Measurements from ENCODE around the gene FMN1. TPM values are rescaled to one million over a fixed set of nuclear protein-coding genes. Genes with fewer than 3 reads are reported as not detected.

Gene FMN1
- total and polyA plus RNA-seq, 7 experiments from 2014 or later: 0.02 to 32.2 (median 1.0) TPM; not detected in 1

DNA sequence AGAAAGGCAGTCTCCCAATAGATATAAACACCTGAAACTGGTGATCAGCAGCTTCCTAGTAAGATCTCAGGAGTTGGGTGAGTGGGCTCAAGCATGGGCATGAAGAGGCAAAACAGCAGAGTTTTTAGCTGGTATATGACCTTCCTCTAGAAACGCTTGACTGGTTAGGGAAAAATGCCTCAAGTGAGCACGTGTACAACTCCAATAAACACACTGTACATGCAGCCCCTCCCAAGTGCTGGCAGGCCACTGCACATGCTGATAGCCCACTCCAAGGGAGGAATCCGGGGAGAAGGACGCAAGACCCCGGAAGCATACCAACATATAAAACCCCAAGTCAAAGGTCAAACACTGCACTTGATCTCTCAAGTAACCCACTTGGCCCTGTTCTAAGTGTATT, 143.0 kb downstream of the FMN1 start:
- H3K4me1 Mint-ChIP-seq: peaks cover 0 to 52% (median 12%) of the 10 kb centered on the region in 7 donors
- intact Hi-C loops (cut with micrococcal nuclease): no loop called here
- no peak overlapping the region for H3K27ac ChIP-seq (ENCODE audit: low read depth, low read length)
- POLR2A ChIA-PET: no interaction called here
- no peak overlapping the region for H3K4me3 Mint-ChIP-seq
- peaks cover 0 to 5% (median 0%) of the 10 kb centered on the region in 3 experiments for H3K9me3 ChIP-seq (ENCODE audit: control insufficient read depth in 2 of 3, low read length in 3 of 3)
- peaks cover 0 to 34% (median 6%) of the 10 kb centered on the region in 5 donors for H3K36me3 Mint-ChIP-seq
- DNase-seq: no peak
- ATAC-seq: no peak
- no peaks in the 10 kb centered on the region for H3K36me3 ChIP-seq (ENCODE audit: control insufficient read depth in 2 of 3, insufficient read depth in 3 of 3, low read length in 3 of 3)
- H3K27me3 ChIP-seq (ENCODE audit: control insufficient read depth in 2 of 2, insufficient read depth in 2 of 2, low read length in 2 of 2): no peaks in the 10 kb centered on the region
- peaks cover 0 to 15% (median 7%) of the 10 kb centered on the region in 11 donors for H3K9me3 Mint-ChIP-seq
- H3K27me3 Mint-ChIP-seq: peaks cover 0 to 3% (median 0%) of the 10 kb centered on the region in 5 donors
- no peak overlapping the region for H3K27ac Mint-ChIP-seq
- no peak overlapping the region for H3K4me3 ChIP-seq (ENCODE audit: low read length)
- H3K4me1 ChIP-seq (ENCODE audit: control insufficient read depth in 2 of 2, insufficient read depth in 2 of 2, low read length in 2 of 2): peaks cover 0 to 4% of the 10 kb centered on the region in 2 donors
- CTCF ChIA-PET: no interaction called here

DNA sequence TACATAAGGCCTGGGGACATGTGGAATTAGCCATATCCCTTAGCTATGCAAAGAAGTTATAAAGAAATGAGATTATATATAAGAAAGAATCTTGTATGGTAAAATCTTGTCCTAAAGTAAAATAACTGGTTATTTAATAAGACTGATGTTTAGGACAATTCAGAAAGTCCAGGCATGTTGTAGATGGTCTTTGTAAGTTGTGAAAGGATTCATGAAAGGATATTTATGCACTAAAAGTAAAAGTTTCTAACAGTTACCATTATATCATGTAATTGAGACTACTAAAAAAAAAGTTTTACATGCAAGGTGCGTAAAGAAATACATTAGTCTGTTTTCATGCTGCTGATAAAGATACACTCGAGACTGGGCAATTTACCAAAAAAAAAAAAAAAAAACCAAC, 146.3 kb downstream of the FMN1 start:
- Mint-ChIP-seq H3K4me3 (peak overlapping the region in 1 of 10 donors; percentile 50), H3K4me1 (peaks cover 0 to 35% (median 13%) of the 10 kb centered on the region in 7 donors), H3K36me3 (peaks cover 0 to 27% (median 10%) of the 10 kb centered on the region in 5 donors), H3K9me3 (peaks cover 3 to 18% (median 8%) of the 10 kb centered on the region in 11 donors), H3K27me3 (peaks cover 0 to 3% (median 0%) of the 10 kb centered on the region in 5 donors), H3K27ac (peak overlapping the region in 3 of 9 donors; percentile 29 to 95 (median 68))
- ChIA-PET CTCF (no interaction called here), POLR2A (no interaction called here)
- Histone ChIP-seq H3K27ac (ENCODE audit: low read depth, low read length) (no peak overlapping the region), H3K4me1 (ENCODE audit: control insufficient read depth in 2 of 2, insufficient read depth in 2 of 2, low read length in 2 of 2) (peaks cover 0 to 4% of the 10 kb centered on the region in 2 donors), H3K27me3 (ENCODE audit: control insufficient read depth in 2 of 2, insufficient read depth in 2 of 2, low read length in 2 of 2) (no peaks in the 10 kb centered on the region), H3K9me3 (ENCODE audit: control insufficient read depth in 2 of 3, low read length in 3 of 3) (peaks cover 0 to 15% (median 0%) of the 10 kb centered on the region in 3 experiments), H3K36me3 (ENCODE audit: control insufficient read depth in 2 of 3, insufficient read depth in 3 of 3, low read length in 3 of 3) (no peaks in the 10 kb centered on the region), H3K4me3 (ENCODE audit: low read length) (no peak overlapping the region)
- ATAC-seq (no peak), DNase-seq (no peak)
- intact Hi-C loops (cut with micrococcal nuclease): no loop called here

DNA sequence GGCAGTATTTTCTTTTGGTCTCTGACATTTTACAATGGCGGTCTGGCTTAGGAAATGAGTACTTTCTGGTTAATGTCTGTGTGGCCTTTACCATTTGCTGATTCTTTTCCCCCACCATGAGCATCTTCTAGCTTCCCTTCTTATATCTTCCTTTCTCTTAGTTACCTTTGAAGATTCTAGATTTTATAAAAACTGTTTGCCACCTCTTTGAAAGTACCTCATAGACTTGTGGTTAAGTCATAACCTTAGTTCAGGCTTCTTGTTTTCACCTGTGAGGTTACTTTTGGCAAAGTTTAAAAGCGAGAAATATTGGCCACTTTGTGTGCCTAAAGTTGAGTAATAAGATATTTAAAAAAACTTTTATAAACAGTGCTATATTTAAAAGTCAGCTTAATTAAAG, 147.4 kb downstream of the FMN1 start:
- Histone ChIP-seq H3K9me3 (ENCODE audit: control insufficient read depth in 2 of 3, low read length in 3 of 3) (peaks cover 0 to 15% (median 0%) of the 10 kb centered on the region in 3 experiments), H3K4me1 (ENCODE audit: control insufficient read depth in 2 of 2, insufficient read depth in 2 of 2, low read length in 2 of 2) (peaks cover 0 to 4% of the 10 kb centered on the region in 2 donors), H3K4me3 (ENCODE audit: low read length) (no peak overlapping the region), H3K36me3 (ENCODE audit: control insufficient read depth in 2 of 3, insufficient read depth in 3 of 3, low read length in 3 of 3) (no peaks in the 10 kb centered on the region), H3K27me3 (ENCODE audit: control insufficient read depth in 2 of 2, insufficient read depth in 2 of 2, low read length in 2 of 2) (no peaks in the 10 kb centered on the region), H3K27ac (ENCODE audit: low read depth, low read length) (no peak overlapping the region)
- H3K27me3 Mint-ChIP-seq: no peaks in the 10 kb centered on the region
- peaks cover 0 to 28% (median 14%) of the 10 kb centered on the region in 5 donors for H3K36me3 Mint-ChIP-seq
- ATAC-seq (peak; percentile 90), DNase-seq (peak in 4 of 9 donors; percentile 25 to 80 (median 60))
- H3K4me3 Mint-ChIP-seq: peak overlapping the region in 4 of 10 donors; percentile 26 to 73 (median 50)
- POLR2A ChIA-PET: interaction anchor here (0.6 kb wide), 1 partner anchor 235 kb away, joined by 3 read pairs; no protein-coding TSS in a partner anchor
- H3K4me1 Mint-ChIP-seq: peaks cover 0 to 31% (median 13%) of the 10 kb centered on the region in 7 donors
- CTCF ChIA-PET: no interaction called here
- intact Hi-C loops (cut with micrococcal nuclease): no loop called here
- H3K9me3 Mint-ChIP-seq: peaks cover 5 to 27% (median 13%) of the 10 kb centered on the region in 11 donors
- peak overlapping the region in 4 of 9 donors; percentile 7 to 95 (median 68) for H3K27ac Mint-ChIP-seq

DNA sequence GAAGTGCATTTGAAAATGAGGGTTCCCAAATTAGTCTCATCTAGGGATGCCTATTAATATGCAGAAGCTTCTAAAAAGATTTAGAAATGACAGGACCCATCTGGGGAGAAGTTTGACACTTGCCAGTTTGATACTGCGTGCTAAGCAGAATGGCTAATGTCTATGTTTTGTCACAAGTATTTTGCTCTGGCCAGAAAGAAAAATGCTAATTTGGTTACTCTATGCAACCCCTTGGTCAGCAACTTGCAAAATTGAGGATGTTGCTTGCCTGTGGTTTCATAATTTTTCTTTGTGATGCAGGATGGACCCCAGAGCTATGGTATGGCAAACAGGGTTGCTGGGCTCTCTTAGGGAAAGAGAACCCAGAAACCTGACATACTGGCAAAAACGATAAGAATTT, 148.2 kb downstream of the FMN1 start:
- H3K4me1 Mint-ChIP-seq: peaks cover 0 to 25% (median 13%) of the 10 kb centered on the region in 7 donors
- intact Hi-C loops (cut with micrococcal nuclease): no loop called here

DNA sequence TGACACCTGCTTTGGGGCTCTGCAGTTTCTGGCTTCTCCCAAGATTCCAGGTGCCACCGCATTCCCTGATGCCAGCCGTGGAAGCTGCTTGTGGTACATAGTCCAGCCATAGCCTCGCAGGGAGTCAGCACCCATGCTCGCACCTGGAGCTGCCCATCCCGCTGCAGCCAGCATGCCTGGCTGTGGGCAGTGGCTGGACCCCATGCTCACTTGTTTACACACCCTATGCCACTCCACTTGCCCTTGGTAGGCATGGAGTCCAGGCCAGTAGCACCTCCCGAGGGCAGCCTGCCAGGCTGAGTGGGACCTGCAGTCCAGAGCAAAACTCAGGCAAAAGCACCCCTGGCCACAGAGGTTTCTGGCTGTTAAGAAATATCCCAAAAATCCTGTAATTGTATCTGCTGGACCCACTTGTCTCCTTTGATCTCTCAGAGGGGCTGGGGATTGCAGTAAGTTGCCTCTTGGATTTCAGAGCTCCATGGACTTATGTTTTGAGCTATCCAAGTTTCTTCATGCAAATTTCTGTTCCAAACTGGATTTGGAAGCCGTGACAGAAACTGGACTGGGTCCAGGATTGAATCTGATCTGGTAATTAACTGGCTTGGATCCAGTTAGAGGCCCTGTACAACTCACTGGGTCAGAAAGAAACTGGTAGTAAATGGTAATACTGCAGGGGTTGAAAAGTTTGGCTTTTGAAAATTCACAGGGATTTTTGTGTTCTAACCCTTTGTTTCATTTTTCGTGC, 149.3 kb downstream of the FMN1 start:
- ChIA-PET POLR2A (no interaction called here), CTCF (no interaction called here)
- peaks cover 0 to 4% of the 10 kb centered on the region in 2 donors for H3K4me1 ChIP-seq (ENCODE audit: control insufficient read depth in 2 of 2, insufficient read depth in 2 of 2, low read length in 2 of 2)
- Mint-ChIP-seq H3K4me1 (peaks cover 0 to 23% (median 13%) of the 10 kb centered on the region in 7 donors), H3K9me3 (peaks cover 5 to 31% (median 14%) of the 10 kb centered on the region in 11 donors), H3K36me3 (peaks cover 0 to 18% (median 16%) of the 10 kb centered on the region in 5 donors), H3K27me3 (peaks cover 0 to under 1% (median 0%) of the 10 kb centered on the region in 5 donors), H3K4me3 (no peak overlapping the region), H3K27ac (peak overlapping the region in 2 of 9 donors; percentile 59 to 72)
- ATAC-seq: no peak
- no peak overlapping the region for H3K4me3 ChIP-seq (ENCODE audit: low read length)
- no peak for DNase-seq
- no peak overlapping the region for H3K27ac ChIP-seq (ENCODE audit: low read depth, low read length)
- no peaks in the 10 kb centered on the region for H3K27me3 ChIP-seq (ENCODE audit: control insufficient read depth in 2 of 2, insufficient read depth in 2 of 2, low read length in 2 of 2)
- no peaks in the 10 kb centered on the region for H3K36me3 ChIP-seq (ENCODE audit: control insufficient read depth in 2 of 3, insufficient read depth in 3 of 3, low read length in 3 of 3)
- H3K9me3 ChIP-seq (ENCODE audit: control insufficient read depth in 2 of 3, low read length in 3 of 3): peaks cover 0 to 15% (median 0%) of the 10 kb centered on the region in 3 experiments
- intact Hi-C loops (cut with micrococcal nuclease): no loop called here

More for the DNA sequence above, 148.2 kb downstream of the FMN1 start:
- Mint-ChIP-seq H3K9me3 (peaks cover 5 to 31% (median 14%) of the 10 kb centered on the region in 11 donors), H3K27me3 (no peaks in the 10 kb centered on the region), H3K27ac (peak overlapping the region in 2 of 9 donors; percentile 84 to 95), H3K4me3 (peak overlapping the region in 1 of 10 donors; percentile 42), H3K36me3 (peaks cover 0 to 22% (median 16%) of the 10 kb centered on the region in 5 donors)
- H3K4me3 ChIP-seq (ENCODE audit: low read length): no peak overlapping the region
- H3K27me3 ChIP-seq (ENCODE audit: control insufficient read depth in 2 of 2, insufficient read depth in 2 of 2, low read length in 2 of 2): no peaks in the 10 kb centered on the region
- DNase-seq: no peak
- no peak overlapping the region for H3K27ac ChIP-seq (ENCODE audit: low read depth, low read length)
- peaks cover 0 to 4% of the 10 kb centered on the region in 2 donors for H3K4me1 ChIP-seq (ENCODE audit: control insufficient read depth in 2 of 2, insufficient read depth in 2 of 2, low read length in 2 of 2)
- ChIA-PET POLR2A (no interaction called here), CTCF (no interaction called here)
- no peaks in the 10 kb centered on the region for H3K36me3 ChIP-seq (ENCODE audit: control insufficient read depth in 2 of 3, insufficient read depth in 3 of 3, low read length in 3 of 3)
- ATAC-seq: no peak
- H3K9me3 ChIP-seq (ENCODE audit: control insufficient read depth in 2 of 3, low read length in 3 of 3): peaks cover 0 to 15% (median 0%) of the 10 kb centered on the region in 3 experiments

DNA sequence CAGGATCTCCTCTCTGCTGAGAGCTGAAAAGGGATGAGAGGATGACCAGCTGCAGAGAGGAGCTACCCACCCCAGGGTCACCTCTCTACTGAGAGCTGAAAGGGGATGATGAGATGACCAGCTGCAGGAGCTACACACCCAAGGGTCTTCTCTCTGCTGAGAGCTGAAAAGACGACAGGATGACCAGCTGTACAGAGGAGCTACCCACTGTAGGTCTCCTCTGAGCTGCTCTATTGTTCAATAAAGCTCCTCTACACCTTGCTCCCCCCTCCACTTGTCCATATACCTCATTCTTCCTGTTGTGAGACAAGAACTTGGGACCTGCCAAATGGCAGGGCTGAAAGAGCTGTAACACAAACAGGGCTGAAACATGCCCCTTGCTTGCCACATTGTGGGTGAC, 149.9 kb downstream of the FMN1 start:
- ATAC-seq: no peak
- ChIA-PET CTCF (no interaction called here), POLR2A (no interaction called here)
- H3K36me3 ChIP-seq (ENCODE audit: control insufficient read depth in 2 of 3, insufficient read depth in 3 of 3, low read length in 3 of 3): no peaks in the 10 kb centered on the region
- H3K27ac Mint-ChIP-seq: peak overlapping the region in 1 of 9 donors; percentile 53
- peaks cover 3 to 6% (median 5%) of the 10 kb centered on the region in 5 donors for H3K27me3 Mint-ChIP-seq
- peaks cover 0 to 23% (median 14%) of the 10 kb centered on the region in 7 donors for H3K4me1 Mint-ChIP-seq
- intact Hi-C loops (cut with micrococcal nuclease): no loop called here
- H3K4me3 ChIP-seq (ENCODE audit: low read length): no peak overlapping the region
- no peaks in the 10 kb centered on the region for H3K27me3 ChIP-seq (ENCODE audit: control insufficient read depth in 2 of 2, insufficient read depth in 2 of 2, low read length in 2 of 2)
- H3K9me3 ChIP-seq (ENCODE audit: control insufficient read depth in 2 of 3, low read length in 3 of 3): peaks cover 0 to 15% (median 0%) of the 10 kb centered on the region in 3 experiments
- H3K9me3 Mint-ChIP-seq: peaks cover 5 to 29% (median 13%) of the 10 kb centered on the region in 11 donors
- H3K4me3 Mint-ChIP-seq: no peak overlapping the region
- H3K27ac ChIP-seq (ENCODE audit: low read depth, low read length): no peak overlapping the region
- peaks cover 0 to 4% of the 10 kb centered on the region in 2 donors for H3K4me1 ChIP-seq (ENCODE audit: control insufficient read depth in 2 of 2, insufficient read depth in 2 of 2, low read length in 2 of 2)
- peaks cover 0 to 18% (median 14%) of the 10 kb centered on the region in 5 donors for H3K36me3 Mint-ChIP-seq
- DNase-seq: no peak
